GM18951 (cell line): Measurements from ENCODE around the gene SLC9B1.
A peak's percentile ranks its signal among the peaks of the same experiment; 100 is the strongest.
"Not testable (repeated sequence)": the region's sequence is repeated elsewhere in the genome, so short reads cannot be mapped to it uniquely, and the experiment has no call there.

ENCODE experiments used
- POLR2A ChIP-seq: IDR thresholded peaks from 4 replicates; pipeline ENCODE4 v1.6.1; 2011; ENCODE audit warnings: mild to moderate bottlenecking; ENCODE audit not compliant: insufficient read length, insufficient read depth; ENCODE audit errors: extremely low read depth
- in situ Hi-C: fragments of 300-500 bp; cut with MboI; formaldehyde crosslinking; loops from one replicate; pipeline ENCODE4 v1.12.0; 2022; ENCODE audit warnings: low sequenced_read_pairs, mixed read lengths, inconsistent platforms; ENCODE audit not compliant: unreplicated experiment

Gene SLC9B1

DNA sequence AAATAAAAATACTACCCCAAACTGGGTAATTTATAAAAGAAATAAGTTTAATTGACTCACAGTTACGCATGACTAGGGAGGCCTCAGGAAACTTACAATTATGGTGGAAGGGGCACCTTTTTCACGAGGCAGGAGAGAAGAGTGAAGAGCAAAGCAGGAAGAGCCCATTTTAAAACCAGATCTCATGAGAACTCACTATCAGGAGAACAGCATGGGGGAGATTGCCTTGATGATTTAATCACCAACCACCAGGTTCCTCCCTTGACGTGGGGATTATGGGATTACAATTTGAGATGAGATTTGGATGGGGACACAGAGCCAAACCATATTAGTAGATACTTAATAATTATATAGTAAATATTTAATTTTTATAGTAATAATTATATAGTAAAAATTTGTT is 140.6 kb downstream of the SLC9B1 start:
- no peak for TF ChIP-seq POLR2A
- in situ Hi-C loops = no loop called here

DNA sequence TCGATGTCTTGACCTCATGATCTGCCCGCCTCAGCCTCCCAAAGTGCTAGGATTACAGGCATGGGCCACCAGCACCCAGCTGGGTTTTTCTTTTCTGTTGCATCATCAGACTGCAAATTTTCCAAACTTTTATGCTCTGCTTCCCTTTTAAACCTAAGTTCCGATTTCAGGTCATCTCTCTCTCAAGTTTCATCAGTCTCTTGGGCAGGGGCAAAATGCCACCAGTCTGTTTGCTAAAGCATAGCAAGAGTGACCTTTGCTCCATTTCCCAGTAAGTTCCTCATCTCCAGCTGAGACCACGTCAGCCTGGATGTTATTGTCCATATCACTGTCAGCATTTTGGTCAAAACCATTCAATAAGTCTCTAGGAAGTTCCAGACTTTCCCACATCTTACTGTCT is 141.2 kb downstream of the SLC9B1 start:
- in situ Hi-C loops = not testable (repeated sequence)

- in situ Hi-C loops = not testable (repeated sequence)
Measured at GRCh38 chr4:102877477-102878106, 141.9 kb downstream of the SLC9B1 start.

GRCh38 chr4:102871772-102872171 is 147.7 kb downstream of the SLC9B1 start:
- in situ Hi-C loops = no loop called here
- no peak for TF ChIP-seq POLR2A

DNA sequence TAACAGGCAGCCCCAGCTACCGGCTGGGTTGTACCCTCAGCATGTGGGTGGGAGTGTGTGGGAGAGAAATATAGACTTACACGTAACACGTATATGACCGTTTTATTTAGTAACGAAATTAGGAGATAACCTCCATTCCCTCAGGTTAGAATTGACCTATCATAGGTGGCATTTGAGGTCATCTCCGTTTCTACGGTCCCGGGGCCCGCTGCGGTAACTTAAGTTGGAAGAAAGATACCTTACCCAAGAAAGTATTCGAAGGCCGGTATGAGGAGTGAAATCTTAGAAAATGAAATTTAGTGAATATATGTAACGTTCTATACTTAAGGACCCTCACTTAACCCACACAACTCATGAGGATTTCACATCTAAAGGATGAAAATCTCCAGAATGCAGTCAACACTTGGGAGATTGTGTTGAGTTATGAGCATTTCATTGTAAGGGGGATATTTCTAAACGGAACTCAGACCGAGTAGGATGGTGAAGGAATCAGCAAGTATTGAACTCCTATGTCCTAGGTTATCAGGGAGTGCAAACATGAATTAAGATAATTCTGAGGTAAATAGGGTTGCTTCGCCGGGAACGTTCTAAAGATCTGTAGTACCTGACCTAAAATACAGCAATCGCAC is 149.8 kb downstream of the SLC9B1 start:
- in situ Hi-C loops = no loop called here

DNA sequence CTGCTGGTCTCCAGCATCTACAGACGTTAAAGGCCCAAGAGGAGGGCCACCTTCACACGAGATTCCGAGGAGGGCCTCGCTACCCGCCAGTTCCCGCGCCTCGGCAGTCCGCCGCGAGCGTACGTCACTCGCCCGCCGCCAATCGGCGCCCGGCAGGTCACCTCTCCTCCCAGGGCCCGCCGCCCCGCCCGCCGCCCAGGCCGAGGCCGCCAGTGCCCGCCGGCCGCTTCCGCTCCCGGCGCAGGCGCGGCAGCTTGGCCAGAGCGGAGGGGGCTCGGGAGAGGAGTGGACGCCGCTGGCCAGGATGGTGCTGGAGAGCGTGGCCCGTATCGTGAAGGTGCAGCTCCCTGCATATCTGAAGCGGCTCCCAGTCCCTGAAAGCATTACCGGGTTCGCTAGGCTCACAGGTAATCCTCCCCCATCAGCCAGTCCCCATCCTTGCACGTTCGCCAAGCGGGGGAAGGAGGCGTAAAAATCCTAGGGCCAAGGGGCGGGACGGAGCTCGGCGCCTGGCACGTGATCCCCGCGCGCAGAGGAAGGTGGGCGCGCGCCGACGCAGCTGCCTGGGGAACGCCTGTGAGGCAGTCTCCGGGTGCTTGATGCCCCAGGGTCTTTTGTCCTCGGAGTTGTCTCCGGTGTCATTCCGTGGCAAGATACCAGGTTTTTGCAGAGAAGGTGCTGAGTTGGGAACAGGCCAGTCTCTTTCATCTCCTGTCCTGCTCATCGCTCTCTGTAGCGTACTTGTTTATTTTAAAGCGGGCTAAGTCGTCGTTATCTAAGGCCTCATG is 150.5 kb downstream of the SLC9B1 start, which contains the start of gene CISD2:
Gene CISD2, plus strand, starts transcription at position 212 of the 788 bp plus-strand sequence. Its CDS starts 93 bp downstream, at position 305.
- in situ Hi-C loops = no loop called here
- peak; percentile 98 for TF ChIP-seq POLR2A

More for the DNA sequence above, 149.8 kb downstream of the SLC9B1 start:
- TF ChIP-seq POLR2A = no peak

DNA sequence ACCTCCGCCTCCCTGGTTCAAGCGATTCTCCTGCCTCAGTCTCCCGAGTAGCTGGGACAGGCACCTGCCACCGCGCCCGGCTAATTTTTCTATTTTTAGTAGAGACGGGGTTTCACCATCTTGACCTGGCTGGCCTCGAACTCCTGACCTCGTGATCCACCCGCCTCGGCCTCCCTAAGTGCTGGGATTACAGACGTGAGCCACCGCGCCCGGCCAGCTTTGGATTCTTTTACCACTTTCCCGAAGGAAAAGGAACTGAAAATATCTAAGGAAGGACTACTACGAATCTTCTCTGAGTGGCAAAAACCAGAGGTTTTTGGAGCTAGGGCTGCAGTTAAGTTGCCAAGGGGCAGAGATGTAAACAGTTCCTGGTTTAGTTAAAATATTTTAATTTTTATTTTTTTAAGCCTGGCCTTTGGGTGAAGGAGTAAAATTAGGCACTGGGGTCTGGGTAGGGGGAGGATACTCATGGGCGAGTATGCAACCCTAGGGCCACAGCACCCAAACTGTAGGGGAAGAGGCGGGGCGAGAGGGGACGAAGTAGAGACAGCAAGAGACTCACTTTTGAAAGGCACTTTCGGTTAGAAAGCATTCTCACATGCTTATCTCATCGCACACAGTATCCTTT is 151.2 kb downstream of the SLC9B1 start:
- no peak for TF ChIP-seq POLR2A
- in situ Hi-C loops = no loop called here

DNA sequence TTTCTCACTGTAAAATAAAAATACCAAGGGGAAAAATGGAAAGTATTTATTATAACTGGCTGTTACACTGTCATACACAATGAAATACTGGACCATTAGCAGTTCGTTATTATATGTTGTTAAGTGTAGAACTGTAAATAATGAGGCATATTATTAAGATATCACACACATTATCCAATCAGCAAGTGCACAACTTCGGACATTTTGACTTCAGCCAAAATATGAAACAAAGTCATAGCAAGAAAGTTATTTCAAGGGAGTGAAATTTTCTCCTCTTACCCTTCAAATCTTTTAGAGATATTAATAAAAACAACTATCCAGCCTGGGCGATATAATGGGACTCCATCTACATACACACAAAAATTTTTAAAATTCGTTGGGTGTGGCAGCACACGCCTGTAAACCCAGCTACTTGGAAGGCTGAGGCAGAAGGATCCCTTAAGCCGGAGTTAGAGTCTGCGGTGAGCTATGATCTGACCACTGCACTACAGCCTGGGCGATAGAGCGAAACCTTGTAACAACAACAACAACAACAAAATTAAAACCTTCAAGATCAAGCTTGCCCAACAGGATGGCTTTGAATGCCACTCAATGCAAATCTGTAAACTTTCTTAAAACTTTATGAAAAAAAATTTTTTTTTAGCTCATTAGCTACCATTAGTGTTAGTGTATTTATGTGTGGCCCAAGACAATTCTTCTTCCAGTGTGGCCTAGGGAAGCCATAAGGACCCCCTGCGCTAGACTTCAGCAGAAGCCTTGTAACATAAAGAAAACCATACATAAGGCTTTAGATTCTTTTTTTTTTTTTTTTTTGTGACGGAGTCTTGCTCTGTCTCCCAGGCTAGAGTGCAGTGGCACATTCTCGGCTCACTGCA is 152.0 kb downstream of the SLC9B1 start:
- no peak for TF ChIP-seq POLR2A
- in situ Hi-C loops = no loop called here

DNA sequence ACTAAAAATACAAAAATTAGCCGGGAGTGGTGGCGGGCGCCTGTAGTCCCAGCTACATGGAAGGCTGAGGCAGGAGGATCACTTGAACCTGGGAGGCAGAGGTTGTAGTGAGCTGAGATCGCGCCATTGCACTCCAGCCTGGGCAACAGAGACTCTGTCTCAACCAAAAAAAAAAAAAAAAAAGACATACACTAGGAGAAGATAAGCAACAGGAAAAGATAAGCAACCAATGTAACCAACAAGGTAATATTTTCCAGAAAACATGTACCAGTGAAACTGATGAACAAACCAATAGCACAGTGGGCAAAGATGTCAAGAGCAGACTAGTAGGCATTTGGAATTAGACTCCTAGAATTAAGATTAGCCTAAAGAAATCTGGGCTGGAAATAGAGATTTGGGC is 154.2 kb downstream of the SLC9B1 start:
- in situ Hi-C loops = not testable (repeated sequence)

DNA sequence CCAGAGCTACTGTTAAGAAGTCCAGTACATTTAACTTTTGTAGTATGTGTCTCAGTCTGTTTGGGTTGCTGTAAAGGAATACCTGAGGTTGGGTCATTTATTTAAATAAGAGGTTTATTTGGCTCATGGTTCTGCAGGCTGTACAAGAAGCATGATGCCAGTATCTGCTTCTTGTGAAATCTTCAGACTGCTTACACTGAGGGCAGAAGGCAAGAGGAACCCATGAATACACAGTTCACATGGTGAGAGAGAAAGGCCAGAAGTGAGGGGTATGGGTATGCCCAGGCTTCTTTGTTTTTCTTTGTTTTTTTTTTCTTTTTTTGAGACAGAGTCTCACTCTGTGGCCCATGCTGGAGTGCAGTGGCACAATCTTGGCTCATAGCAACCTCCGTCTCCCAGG is 156.8 kb downstream of the SLC9B1 start:
- in situ Hi-C loops = no loop called here
- no peak for TF ChIP-seq POLR2A

DNA sequence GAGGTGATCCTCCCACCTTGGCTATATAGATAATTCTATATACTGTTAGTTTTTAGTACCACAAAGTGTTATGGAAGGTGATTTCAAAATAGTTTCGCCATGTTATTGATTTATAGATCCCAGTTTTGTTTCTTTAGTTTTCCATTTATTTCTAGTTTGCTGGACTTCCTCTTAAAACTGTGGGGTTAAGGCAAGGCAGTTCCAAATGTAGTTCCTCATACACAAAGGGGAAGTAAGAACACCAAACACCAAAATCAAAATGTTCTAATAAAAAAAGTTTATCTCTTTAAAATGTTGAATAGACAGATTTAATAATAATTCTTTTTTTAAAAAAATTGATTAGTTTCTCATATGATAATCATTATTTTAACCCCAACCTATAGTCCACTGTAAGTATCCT is 157.5 kb downstream of the SLC9B1 start:
- no peak for TF ChIP-seq POLR2A
- in situ Hi-C loops = no loop called here

DNA sequence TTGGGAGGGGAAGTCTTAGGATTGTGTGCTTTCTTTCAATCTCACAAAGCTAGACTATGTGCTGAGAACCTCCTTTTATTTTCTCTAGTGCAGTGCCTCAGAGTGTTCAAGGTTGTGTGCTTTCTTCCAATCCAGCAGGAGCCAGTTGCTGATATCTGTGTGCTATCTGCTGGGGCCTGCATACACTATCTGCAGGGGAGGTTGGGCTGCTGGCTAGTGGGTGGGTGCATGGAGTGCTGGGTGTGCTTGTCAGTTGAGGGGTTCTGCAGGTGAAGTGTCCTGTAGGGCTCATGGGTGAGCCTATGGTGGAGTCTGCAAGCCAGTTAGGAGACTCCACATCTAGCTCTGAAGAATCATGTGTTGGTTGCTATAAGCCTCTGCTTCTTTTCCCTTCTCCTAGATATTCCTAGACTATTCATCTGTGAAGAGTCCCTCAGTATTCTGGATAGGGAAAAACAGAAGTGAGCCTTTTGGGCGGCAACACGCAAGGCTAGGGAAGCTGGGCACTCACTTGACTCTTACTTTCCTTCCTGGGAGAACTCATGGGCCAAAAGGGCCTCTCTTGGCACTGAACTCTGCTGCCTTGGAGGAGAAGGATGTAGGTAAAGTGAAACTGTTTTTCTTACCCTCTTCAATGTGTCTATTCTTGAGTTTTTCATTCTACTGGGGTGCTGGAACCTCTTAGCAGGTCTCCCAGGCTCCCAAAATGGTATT is 158.7 kb downstream of the SLC9B1 start:
- no peak for TF ChIP-seq POLR2A
- in situ Hi-C loops = no loop called here
